Measurements from ENCODE around the gene POLR2J.
A peak's percentile ranks its signal among the peaks of the same experiment; 100 is the strongest.
"Not testable (repeated sequence)": the region's sequence is repeated elsewhere in the genome, so short reads cannot be mapped to it uniquely, and the experiment has no call there.

The POLR2J gene

DNA sequence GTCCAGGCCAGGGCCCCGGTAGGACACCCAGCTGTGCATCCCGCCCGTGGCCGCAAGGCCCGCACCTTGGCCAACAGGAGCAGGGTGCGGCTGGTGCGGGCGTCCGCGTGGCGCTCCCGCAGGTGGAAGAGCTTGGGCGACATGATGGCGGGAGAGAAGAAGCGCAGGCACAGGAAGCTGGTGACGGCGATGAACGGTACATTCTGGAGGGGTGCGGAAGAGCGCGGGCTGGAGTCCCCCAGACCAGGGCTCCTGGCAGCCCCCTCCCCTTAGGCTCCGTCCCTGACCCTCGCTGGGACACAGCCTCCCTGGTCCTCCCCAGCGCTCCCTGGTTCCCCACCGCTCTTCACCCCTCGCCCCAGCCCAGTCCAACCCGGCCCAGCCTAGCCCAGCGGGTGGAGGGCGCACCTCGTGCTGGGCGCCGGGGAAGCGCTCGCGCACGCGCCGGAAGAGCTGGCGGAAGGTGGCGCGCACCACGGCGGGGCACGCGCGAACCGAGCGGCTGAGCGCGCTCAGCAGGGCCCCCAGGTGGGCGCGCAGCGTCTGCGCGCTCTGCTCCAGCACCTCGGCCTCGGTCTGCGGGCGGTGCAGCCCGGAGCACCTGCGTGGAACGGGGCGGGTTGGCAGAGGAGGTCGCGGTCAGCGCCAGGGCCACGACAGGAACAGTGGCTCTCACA, 15.9 kb upstream of the POLR2J start:
- not testable (repeated sequence) for DNase-seq

DNA sequence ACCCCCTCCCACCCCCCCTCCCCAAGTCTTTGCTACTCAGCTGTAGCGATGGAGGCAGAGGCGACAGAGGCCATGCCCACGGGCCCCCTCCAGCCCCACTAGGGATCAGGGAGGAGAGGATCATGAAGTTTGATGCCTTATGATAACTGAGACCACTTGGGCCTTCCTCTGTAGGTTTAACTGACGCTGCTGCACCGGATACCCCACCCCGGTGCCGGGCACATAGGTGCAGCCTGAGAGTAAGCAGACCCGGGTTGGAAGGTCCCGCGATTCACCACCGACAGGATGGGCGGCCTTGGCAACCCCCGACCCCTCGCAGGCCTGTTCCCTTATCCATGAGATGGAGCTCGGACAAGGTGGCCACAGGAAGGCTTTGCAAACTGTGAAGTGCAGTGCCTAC, 15.3 kb upstream of the POLR2J start:
- DNase-seq: not testable (repeated sequence)

DNA sequence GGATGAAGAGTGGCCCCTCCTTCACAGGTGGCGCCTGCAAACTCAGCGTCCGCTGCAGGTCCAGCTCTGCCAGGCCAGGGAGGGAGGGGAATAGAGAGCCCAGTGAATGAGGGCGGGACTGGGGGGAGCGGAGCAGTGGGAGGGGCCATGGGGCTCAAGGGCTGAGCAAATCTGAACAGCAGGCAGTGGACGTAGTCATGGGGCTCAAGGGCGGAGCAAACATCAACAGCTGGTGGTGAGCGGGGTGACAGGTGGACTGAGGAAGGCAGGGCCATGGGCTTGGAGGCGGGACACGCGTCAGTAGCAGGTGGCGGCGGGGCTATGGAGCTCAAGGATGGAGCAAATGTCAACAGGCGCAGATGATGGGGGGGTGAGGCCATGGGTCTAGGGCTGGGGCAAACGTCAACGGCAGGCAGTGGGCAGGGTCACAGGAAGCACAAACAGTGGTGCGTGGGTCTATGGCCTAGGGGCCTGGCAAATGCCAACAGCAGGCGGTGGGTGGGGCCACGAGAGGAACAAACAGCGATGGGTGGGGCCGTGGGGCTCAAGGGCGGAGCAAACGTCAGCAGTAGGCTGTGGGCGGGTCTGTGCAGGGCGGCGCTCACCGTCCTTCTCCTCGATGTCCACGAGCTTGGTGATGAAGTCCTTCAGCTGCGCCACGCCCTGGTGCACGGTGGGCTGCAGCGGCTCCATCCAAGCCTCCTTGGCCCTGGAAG, 14.7 kb upstream of the POLR2J start:
- DNase-seq: not testable (repeated sequence)

DNA sequence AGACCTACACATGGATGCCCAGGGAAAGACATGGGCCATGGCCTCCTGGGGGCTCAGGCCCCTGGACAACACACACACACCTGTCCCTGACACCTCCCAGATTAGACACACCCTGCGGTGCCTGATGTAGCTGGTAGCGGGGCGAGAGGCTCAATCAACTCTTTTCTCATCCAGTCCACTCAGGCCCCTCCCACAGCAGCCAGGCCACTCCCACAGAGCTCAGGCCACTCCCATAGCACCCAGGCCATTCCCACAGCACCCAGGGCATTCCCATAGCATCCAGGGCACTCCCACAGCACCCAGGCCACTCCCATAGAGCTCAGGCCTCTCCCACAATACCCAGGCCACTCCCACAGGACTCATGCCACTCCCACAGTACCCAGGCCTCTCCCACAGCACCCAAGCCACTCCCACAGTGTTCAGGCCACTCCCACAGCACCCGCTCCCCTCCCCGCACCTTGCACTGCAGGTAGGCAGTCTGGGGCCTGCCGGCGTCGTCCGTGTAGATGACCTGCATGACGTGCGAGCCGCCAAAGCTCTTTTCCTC, 11.9 kb upstream of the POLR2J start:
- peak; percentile 79 for DNase-seq

DNA sequence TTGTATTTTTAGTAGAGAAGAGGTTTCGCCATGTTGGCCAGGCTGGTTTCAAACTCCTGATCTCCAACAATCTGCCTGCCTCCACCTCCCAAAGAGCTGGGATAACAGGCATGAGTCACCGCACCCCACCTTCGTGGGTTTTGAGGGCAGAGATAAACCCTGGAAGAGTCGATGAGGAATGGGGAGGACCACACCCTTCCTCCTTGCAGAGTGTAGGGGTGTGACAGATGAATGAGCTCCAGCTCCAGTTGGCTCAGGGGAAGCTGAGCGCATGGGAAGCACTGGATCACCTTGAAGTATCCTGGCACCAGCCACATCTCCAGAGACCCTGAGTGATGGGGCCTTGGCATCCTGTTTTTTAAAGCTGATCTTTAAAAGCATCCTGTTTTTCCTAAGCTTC, 5.6 kb upstream of the POLR2J start:
- DNase-seq: not testable (repeated sequence)

DNA sequence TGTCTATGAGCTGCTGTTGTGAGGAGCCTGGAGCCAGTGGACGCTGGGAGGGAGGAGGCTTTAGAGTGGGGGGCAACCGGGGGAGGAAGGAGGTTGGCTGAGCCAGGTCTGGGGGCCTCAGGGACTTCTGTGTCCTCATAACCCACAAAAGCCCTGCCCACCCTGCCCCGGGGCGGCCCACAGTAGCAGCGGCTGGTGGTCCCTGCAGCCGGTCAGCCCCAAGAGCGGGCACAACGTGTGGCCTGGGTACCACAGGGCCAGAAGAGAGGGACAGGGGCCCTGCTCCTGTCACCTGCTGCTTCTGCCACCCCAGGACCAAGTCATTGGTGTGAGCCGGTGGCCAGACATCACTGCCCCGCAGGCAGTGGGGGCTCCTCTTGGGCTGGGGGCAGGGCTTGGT, 3.2 kb upstream of the POLR2J start:
- DNase-seq: peak; percentile 12

DNA sequence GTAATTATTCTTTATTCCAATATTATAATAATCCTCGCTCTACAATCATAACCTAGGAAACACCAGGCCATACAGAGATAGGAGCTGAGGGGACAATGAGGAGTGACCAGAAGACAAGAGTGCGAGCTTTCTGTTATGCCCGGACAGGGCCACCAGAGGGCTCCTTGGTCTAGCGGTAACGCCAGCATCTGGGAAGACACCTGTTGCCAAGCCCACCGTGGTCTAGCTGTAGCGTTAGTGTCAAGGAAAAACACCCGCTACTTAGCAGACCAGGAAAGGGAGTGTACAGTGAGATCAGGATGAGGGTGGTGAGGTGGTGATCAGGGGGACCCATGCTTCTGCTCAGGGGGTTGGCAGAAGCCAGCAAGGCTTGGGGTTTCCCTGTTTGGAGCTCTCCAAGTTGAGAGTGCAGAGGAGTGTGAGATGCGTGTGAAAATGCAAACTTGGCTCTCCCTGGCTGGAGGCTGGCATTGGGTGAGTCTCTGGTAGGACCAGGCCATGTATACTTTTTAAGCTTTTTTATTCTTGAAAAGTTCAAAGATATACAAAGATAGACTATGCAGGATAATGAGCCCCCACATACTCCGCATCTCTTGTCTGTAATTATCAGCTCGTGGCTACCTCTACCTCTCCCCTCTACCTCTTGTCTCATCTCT, 1.4 kb upstream of the POLR2J start:
- DNase-seq: peak; percentile 70

DNA sequence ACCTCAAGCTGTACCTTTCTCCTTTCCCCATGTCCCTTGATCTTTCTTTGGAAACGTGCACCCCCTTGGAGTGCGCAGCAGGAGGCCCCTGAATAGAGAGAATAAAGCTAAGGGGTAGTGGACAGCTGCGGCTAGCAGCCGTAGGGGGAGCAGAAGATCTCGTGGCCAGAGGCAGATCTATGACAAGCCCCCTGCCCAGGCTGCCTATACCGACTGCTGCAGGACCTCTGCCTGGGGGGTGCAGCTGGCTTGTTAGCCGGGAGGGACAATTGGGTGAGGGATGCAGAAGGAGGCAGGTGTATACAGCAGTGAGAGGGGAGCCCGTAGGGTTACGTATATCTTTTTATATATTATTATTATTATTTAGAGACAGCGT, 475 bp upstream of the POLR2J start:
- not testable (repeated sequence) for DNase-seq

DNA sequence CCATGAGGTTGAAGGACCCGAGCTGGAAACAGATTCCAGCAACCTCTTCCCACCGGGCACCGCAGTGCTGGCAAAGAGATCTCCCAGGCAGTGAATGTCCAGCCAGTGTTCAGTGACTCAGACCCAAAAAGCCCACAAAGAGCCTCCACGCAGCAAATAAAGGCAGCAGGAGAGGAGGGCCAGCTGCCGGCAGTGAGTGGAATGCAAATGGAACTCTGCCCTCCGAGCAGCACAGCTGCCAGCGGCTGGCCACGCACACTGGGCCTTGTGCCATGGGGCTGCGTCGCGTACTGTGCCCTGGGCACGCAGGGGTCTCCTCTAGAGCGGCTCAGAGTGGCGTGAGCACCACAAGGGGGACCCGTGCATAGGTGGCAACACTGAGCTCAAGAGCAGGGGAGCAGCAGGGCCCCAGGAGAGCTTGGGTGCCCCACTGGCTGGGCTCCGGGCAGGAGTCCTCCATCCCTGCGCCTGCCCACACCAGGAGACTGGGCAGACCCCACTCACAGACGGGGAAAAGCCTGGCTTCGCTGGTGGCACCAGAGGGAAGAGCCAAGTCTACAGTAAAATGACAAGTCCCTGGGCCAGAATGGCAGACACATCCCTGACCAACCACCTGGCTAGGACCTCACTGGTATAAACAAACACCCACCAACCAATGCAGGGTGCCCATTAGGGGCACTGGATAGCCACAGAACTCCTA, 3.8 kb downstream of the POLR2J start:
- DNase-seq: peak; percentile 44

DNA sequence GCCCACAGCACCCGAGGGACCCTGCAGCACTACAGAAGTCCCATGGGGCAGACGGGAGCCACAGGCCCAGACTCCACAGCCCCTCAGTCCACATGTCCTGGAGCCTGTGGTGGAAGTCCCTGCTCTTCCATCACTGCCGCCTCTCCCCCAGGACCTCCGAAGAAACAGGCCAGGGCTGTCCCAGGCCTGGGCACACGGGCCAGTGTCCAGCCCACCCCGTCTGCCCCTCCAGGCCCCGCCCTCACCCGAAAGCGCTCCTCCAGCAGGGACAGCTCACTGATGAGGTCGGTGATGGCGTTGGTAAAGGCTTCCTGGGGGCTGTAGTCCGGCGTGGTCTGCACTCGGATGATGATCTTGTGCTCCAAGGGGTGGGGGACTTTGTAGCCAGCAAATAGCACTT, 4.6 kb downstream of the POLR2J start:
- DNase-seq: peak; percentile 5

DNA sequence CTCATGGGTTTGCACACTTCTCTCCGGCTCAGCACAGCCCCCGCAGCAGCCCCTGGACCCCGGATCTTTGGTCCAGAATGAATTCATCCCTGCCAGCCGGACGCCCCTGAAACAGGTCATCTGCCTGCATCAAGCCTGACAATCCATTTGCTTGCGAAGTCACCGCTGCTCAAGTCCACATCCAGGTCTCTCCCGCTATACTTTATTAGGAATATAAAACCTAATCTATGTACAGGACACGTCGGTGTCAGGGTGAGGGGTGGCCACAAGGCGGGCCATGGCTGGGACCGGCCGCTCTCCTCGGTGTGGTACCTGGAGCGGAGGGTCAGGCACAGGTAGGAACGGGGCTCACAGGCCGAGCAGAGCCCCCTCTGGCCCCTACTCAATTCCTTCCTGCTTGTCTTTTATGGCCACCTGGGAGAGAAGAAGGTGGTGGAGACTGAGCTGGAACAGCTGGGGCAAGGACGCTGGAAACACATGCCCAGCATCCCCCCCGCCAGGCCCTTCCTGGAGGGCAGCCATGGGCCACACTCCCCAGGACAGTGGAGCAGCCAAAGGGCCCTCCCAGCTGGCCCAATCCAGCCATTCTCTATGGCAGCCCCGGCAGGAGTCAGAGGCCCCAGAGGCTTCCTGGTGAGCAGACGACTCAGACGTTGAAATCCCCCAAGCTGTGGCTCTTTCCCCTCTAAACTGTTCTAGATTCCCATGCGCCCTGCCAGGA, 5.3 kb downstream of the POLR2J start:
- DNase-seq: peak; percentile 60

DNA sequence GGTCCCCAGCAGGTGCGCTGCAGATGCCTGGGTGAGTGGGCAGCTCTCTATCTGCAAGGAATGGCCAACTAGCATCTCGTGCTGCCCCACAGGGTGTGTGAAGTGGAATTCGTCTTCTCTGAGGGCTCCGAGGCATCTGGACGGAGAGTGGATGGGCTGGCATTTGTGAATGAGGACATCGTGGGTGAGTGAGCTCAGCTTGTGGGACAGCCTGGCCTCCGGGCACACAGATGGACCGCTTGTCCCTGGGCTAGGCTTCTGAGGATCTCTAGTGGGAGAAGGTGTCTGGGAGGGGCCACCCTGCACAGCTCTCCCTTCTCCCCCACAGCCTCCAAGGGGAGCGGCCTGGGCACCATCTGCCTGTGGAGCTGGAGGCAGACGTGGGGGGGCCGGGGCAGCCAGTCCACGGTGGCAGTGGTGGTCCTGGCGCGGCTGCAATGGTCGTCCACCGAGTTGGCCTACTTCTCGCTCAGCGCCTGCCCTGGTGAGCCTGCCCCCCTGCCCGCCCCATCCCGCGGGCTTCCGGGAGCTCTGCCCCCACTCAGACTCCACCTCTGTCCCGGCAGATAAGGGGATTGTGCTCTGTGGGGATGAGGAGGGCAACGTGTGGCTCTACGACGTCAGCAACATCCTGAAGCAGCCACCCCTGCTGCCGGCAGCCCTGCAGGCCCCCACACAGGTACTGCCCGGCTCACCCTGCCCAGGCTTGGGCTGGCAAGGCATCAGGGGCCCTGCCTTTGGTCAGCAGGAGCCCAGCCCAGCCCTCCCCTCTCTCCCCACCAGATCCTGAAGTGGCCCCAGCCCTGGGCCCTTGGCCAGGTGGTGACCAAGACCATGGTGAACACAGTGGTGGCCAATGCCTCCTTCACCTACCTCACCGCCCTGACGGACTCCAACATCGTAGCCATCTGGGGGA, 6.3 kb downstream of the POLR2J start:
- DNase-seq: peak; percentile 61

DNA sequence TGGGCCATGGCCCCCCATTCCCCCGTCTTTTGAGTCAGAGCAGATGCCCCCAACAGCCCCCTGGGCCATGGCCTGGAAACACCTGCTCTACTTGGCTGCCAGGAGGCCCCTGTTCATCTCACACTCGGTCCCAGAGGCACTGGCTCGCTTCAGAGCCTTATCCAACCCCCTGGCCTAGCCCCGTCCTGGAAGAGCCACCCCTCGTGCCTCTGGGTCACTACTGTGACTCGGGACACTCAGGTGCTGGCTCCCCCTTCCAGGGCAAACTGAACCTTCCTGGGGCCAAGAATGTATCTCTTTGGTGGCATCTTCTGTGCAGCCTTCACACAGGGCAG, 7.0 kb downstream of the POLR2J start:
- peak; percentile 50 for DNase-seq

DNA sequence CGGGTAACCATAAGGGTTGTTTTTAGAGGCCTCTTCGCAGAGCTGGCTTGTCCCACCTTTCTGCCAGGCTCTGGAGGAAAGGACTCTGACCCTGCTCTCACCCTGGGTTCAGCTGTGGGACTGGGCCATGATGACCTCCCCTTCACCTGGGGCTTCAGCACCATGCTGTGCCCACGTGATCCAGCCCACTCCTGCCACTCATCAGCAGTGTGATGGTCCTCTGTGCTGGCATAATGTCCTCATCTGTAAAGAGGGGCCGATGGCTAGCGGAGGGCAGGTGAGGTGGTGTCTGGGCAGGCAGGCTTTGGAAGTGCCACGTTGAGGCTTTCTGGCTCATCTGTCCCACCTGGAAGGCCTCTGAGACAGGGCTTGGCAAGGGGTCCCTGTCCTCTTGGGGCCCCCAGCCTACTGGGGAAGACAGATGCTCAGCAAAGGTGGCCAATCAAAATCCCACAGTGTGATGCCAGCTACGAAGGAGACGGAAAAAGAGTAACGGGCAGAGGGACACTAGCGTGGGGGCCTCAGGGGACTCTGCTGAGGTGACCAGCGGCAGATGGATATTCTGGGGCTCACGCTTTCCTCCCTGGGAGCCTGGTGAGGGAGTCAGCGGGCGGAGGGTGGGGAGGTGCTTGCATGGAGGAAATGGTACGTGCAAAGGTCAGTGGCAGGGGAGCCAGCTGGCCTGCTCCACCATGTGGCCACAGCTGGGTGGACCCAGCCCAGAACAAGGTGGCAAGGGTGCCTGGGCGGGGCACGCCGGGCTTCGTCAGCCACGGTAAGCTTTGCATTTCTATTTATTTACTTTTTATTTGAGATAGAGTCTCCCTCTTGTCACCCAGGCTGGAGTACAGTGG, 8.5 kb downstream of the POLR2J start:
- DNase-seq: peak; percentile 57

DNA sequence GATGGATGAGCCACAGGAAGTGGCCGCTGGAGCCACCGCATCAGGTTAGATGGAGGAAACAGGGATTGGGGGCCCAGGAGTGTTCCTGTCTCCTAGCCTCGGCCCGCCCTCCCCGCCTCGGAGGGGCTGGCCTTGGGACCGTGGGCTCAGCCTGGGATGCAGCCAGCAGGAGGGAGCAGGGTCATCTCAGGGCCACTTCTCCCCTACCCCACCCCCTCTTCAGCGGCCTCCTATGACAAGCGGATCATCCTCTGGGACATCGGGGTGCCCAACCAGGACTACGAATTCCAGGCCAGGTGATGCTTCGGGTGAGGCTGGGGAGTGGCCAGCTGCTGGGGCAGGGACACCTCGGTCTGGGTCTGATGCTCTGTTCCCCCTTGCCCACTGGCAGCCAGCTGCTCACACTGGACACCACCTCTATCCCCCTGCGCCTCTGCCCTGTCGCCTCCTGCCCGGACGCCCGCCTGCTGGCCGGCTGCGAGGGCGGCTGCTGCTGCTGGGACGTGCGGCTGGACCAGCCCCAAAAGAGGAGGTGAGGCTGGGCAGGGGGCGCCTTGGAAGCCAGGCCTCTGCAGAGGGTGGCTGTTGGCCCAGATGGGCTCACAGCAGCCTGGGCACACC, 9.3 kb downstream of the POLR2J start:
- DNase-seq: peak; percentile 60

DNA sequence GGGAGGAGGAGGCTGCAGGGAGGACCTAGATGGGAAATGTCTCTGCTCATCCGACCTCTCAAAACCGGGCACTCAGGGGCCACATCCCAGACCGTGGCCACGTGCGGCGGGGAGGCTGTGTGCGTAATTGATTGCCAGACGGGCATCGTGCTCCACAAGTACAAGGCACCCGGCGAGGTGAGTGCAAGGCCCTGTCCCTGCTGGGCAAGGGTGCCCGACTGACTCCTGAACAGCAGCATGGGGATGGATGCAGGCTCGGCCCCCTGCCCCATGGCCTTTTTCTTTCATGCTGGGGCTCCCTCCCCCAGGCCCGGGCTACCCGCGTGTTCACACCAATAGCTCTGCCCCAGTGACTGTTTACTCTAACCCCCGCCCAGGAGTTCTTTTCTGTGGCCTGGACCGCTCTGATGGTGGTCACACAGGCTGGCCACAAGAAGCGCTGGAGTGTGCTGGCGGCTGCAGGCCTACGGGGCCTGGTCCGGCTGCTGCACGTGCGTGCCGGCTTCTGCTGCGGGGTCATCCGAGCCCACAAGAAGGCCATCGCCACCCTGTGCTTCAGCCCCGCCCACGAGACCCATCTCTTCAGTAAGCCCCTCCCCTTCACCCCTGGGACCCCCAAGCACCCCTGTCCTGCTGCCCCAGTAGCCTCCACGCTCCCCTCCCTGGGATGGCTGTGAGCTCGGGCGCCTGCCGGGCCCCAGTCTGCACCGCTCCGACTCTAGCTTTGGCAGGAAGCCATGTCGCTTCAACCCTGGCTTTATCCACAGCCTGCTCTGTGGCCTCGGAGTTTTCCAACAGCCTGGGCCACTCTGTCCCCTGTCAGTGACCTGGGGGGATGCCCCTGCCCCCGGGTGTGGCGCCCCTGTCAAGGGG, 10.0 kb downstream of the POLR2J start:
- DNase-seq: peak; percentile 55

DNA sequence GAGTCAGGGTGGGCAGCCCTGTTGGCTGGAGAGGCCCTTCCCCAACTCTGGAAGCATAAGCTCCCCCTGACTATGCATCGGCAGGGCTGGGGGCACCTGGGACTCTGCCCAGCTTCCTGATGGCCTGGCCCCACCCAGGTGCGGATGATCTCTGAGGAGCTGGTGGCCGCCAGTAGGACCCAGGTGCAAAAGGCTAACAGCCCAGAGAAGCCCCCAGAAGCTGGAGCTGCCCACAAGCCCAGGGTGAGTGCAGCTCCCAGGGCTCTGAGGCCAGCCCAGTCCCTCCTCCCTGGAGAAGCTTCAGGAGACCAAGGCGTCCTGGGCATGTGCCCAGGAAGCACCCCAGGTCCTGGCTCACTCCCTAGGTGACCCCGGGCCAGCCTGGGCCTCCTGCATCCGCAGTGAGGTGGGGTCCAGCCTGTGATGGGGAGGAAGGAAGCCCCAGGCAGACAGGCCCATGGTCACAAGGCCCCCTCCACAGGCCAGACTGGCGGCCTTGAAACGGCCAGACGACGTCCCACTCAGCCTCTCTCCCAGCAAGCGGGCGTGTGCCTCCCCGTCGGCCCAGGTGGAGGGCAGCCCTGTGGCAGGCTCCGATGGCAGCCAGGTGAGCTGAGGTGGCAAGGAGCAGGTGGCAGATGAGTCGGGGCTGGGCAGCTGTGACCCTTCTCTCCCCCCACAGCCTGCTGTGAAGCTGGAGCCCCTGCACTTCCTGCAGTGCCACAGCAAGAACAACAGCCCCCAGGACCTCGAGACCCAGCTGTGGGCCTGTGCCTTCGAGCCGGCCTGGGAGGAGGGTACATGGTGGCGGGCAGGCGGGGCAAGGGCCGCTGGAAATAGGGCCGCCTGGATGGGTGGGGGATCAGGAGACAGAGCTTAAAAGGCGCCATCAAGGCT, 10.9 kb downstream of the POLR2J start:
- DNase-seq: no peak

DNA sequence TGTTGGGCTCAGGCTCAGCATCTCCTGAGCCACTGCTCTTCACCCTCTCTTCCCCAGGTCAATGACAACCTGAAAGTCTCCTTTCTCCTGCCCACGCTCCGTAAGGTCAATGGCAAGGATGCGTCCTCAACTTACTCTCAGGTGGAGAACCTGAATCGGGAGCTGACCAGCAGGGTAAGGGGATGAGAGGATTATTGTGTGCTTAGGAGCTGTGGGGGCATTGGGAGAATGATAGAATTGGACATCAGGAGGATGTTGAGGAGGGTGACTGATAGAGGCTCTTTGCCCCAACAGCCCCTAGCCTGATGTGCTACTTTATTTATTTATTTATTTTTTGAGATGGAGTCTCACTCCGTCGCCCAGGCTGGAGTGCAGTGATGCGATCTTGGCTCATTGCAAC, 12.6 kb downstream of the POLR2J start:
- DNase-seq: no peak
